Activated CD4-positive, alpha-beta T cell treated with anti-CD3 and anti-CD28 coated beads for 36 hours (primary cell): ENCODE data around the gene TBC1D13. TPM values are rescaled to one million over a fixed set of nuclear protein-coding genes. Genes with fewer than 3 reads are reported as not detected.
"Not testable (repeated sequence)": the region's sequence is repeated elsewhere in the genome, so short reads cannot be mapped to it uniquely, and the experiment has no call there.

Source experiments
- ATAC-seq: fragments of 200-7000 bp; cut with Tn5 transposase; one replicate; pipeline ENCODE4 v1.10.0; 2021; ENCODE audit warnings: mild to moderate bottlenecking, moderate library complexity
- CTCF ChIA-PET: fragments of 350-600 bp; sonication (Branson Sonifier 250); formaldehyde crosslinking; loops from one replicate; lab custom pipeline; 2021; ENCODE audit warnings: antibody characterized with exemption; lab: Charles Lee
- POLR2A ChIA-PET: fragments of 350-600 bp; sonication (Branson Sonifier 250); formaldehyde crosslinking; loops from one replicate; lab custom pipeline; 2021; ENCODE audit warnings: antibody characterized with exemption, inconsistent platforms; lab: Charles Lee
- DNase-seq: peaks from one replicate; pipeline ENCODE4 v3.0.0-alpha.2; 2020
- H3K27ac Mint-ChIP-seq: one replicate; pipeline ENCODE4 v1.8.0; 2021; ENCODE audit warnings: mixed read lengths
- H3K27me3 Mint-ChIP-seq: one replicate; pipeline ENCODE4 v1.8.0; 2021; ENCODE audit warnings: mixed read lengths
- H3K36me3 Mint-ChIP-seq: one replicate; pipeline ENCODE4 v1.8.0; 2021; ENCODE audit warnings: low read depth, mixed read lengths
- H3K4me1 Mint-ChIP-seq: one replicate; pipeline ENCODE4 v1.8.0; 2021; ENCODE audit warnings: mixed read lengths
- H3K4me3 Mint-ChIP-seq: one replicate; pipeline ENCODE4 v1.8.0; 2021; ENCODE audit warnings: mild to moderate bottlenecking, moderate library complexity, mixed read lengths
- H3K9me3 Mint-ChIP-seq: one replicate; pipeline ENCODE4 v1.8.0; 2021; ENCODE audit warnings: low read depth, mixed read lengths
- intact Hi-C, 2 experiments: fragments of 100-400 bp; cut with DNase I in 1 of 2; cut with micrococcal nuclease in 1 of 2; formaldehyde crosslinking; loops; one replicate each; pipeline versions ENCODE4 v1.14.2 to v1.15.1; 2022 to 2024; cut with DNase I, micrococcal nuclease
- total RNA-seq, 2 experiments: library from RNA; stranded (reverse); gene quantifications; one replicate each; pipeline ENCODE4 v1.2.3, GENCODE V29; 2021

TBC1D13 gene
- total RNA-seq, 2 experiments from 2014 or later = 10.5 to 14.0 TPM

- Mint-ChIP-seq H3K27ac (no peak overlapping the region), H3K4me3 (no peak overlapping the region), H3K27me3 (no peaks in the 10 kb centered on the region), H3K9me3 (no peaks in the 10 kb centered on the region), H3K36me3 (peaks cover 18% of the 10 kb centered on the region), H3K4me1 (peaks cover 10% of the 10 kb centered on the region)
- CTCF ChIA-PET = no interaction called here
- POLR2A ChIA-PET = no interaction called here
- intact Hi-C loops = no loop called here
- ATAC-seq = no peak
- no peak for DNase-seq
Observed at GRCh38 chr9:128833696-128834095, 46.6 kb downstream of the TBC1D13 start.

- ChIA-PET POLR2A (no interaction called here), CTCF (no interaction called here)
- Mint-ChIP-seq H3K9me3 (no peaks in the 10 kb centered on the region), H3K36me3 (peaks cover 16% of the 10 kb centered on the region), H3K4me3 (no peak overlapping the region), H3K27me3 (no peaks in the 10 kb centered on the region), H3K4me1 (no peaks in the 10 kb centered on the region), H3K27ac (no peak overlapping the region)
- intact Hi-C loops = no loop called here
- ATAC-seq (no peak), DNase-seq (no peak)
Observed at GRCh38 chr9:128835246-128836210, 48.5 kb downstream of the TBC1D13 start.

- Mint-ChIP-seq H3K4me3 (no peak overlapping the region), H3K9me3 (no peaks in the 10 kb centered on the region), H3K36me3 (peaks cover 16% of the 10 kb centered on the region), H3K27ac (no peak overlapping the region), H3K4me1 (no peaks in the 10 kb centered on the region), H3K27me3 (no peaks in the 10 kb centered on the region)
- ChIA-PET POLR2A (no interaction called here), CTCF (no interaction called here)
- intact Hi-C loops = no loop called here
- no peak for ATAC-seq
- no peak for DNase-seq
Observed at GRCh38 chr9:128836509-128837145, 49.6 kb downstream of the TBC1D13 start.

- ChIA-PET POLR2A (no interaction called here), CTCF (interaction anchor here (0.6 kb wide), 1 partner anchor 543 kb away, joined by 3 read pairs; no protein-coding TSS in a partner anchor)
- H3K27ac Mint-ChIP-seq = no peak overlapping the region
- intact Hi-C loops = no loop called here
- no peak overlapping the region for H3K4me3 Mint-ChIP-seq
- DNase-seq = no peak
- H3K36me3 Mint-ChIP-seq = peaks cover 16% of the 10 kb centered on the region
- H3K4me1 Mint-ChIP-seq = no peaks in the 10 kb centered on the region
- no peaks in the 10 kb centered on the region for H3K27me3 Mint-ChIP-seq
- no peaks in the 10 kb centered on the region for H3K9me3 Mint-ChIP-seq
- no peak for ATAC-seq
Observed at GRCh38 chr9:128838338-128838737, 51.3 kb downstream of the TBC1D13 start.

- ChIA-PET POLR2A (interaction anchor here (0.7 kb wide), 1 partner anchor 434 kb away, joined by 6 read pairs; no protein-coding TSS in a partner anchor), CTCF (interaction anchor here (0.6 kb wide), 1 partner anchor 92 kb away, joined by 3 read pairs; no protein-coding TSS in a partner anchor)
- Mint-ChIP-seq H3K4me1 (no peaks in the 10 kb centered on the region), H3K4me3 (no peak overlapping the region), H3K36me3 (peaks cover 8% of the 10 kb centered on the region), H3K27ac (no peak overlapping the region), H3K9me3 (no peaks in the 10 kb centered on the region), H3K27me3 (no peaks in the 10 kb centered on the region)
- ATAC-seq (no peak), DNase-seq (no peak)
- intact Hi-C loops = no loop called here
Observed at GRCh38 chr9:128840524-128840923, 53.5 kb downstream of the TBC1D13 start.

GRCh38 chr9:128841694-128842492 is 54.8 kb downstream of the TBC1D13 start:
- DNase-seq = no peak
- Mint-ChIP-seq H3K4me3 (no peak overlapping the region), H3K27me3 (no peaks in the 10 kb centered on the region), H3K36me3 (peaks cover 8% of the 10 kb centered on the region), H3K4me1 (no peaks in the 10 kb centered on the region), H3K9me3 (no peaks in the 10 kb centered on the region), H3K27ac (no peak overlapping the region)
- ChIA-PET CTCF (interaction anchor here (1.3 kb wide), 1 partner anchor 10 kb away, joined by 4 read pairs; no protein-coding TSS in a partner anchor), POLR2A (no interaction called here)
- ATAC-seq = no peak
- intact Hi-C loops = no loop called here

- H3K27me3 Mint-ChIP-seq, H3K4me1 Mint-ChIP-seq, CTCF ChIA-PET, ATAC-seq, DNase-seq, POLR2A ChIA-PET, intact Hi-C loops, H3K9me3 Mint-ChIP-seq, H3K4me3 Mint-ChIP-seq, H3K27ac Mint-ChIP-seq: not testable (repeated sequence)
- peaks cover 10% of the 10 kb centered on the region for H3K36me3 Mint-ChIP-seq
Observed at GRCh38 chr9:128843171-128843570, 56.1 kb downstream of the TBC1D13 start.

GRCh38 chr9:128845186-128845931 is 58.3 kb downstream of the TBC1D13 start:
- POLR2A ChIA-PET = no interaction called here
- no peak for DNase-seq

GRCh38 chr9:128846680-128847030 is 59.6 kb downstream of the TBC1D13 start:
- DNase-seq (no peak), ATAC-seq (no peak)
- H3K27me3 Mint-ChIP-seq = no peaks in the 10 kb centered on the region
- intact Hi-C loops = no loop called here
- H3K27ac Mint-ChIP-seq = no peak overlapping the region
- CTCF ChIA-PET = interaction anchor here (0.7 kb wide), 1 partner anchor 16 kb away, joined by 3 read pairs; no protein-coding TSS in a partner anchor
- POLR2A ChIA-PET = no interaction called here
- no peak overlapping the region for H3K4me3 Mint-ChIP-seq
- peaks cover 27% of the 10 kb centered on the region for H3K36me3 Mint-ChIP-seq
- H3K4me1 Mint-ChIP-seq = no peaks in the 10 kb centered on the region
- H3K9me3 Mint-ChIP-seq = peaks cover 14% of the 10 kb centered on the region

More at GRCh38 chr9:128845186-128845931, 58.3 kb downstream of the TBC1D13 start:
- no peak for ATAC-seq
- peaks cover 3% of the 10 kb centered on the region for H3K9me3 Mint-ChIP-seq
- H3K27me3 Mint-ChIP-seq = no peaks in the 10 kb centered on the region
- no peaks in the 10 kb centered on the region for H3K4me1 Mint-ChIP-seq
- intact Hi-C loops = no loop called here
- CTCF ChIA-PET = interaction anchor here (0.8 to 1.6 kb wide), 2 partner anchors 18 to 56 kb away, joined by 3 to 5 read pairs; no protein-coding TSS in a partner anchor
- H3K27ac Mint-ChIP-seq = no peak overlapping the region
- H3K36me3 Mint-ChIP-seq = peaks cover 15% of the 10 kb centered on the region
- H3K4me3 Mint-ChIP-seq = no peak overlapping the region

GRCh38 chr9:128847803-128848202 is 60.8 kb downstream of the TBC1D13 start:
- no peaks in the 10 kb centered on the region for H3K4me1 Mint-ChIP-seq

More at GRCh38 chr9:128847803-128848202, 60.8 kb downstream of the TBC1D13 start:
- H3K9me3 Mint-ChIP-seq = peaks cover 14% of the 10 kb centered on the region
- H3K27ac Mint-ChIP-seq = no peak overlapping the region
- DNase-seq (no peak), ATAC-seq (no peak)
- H3K4me3 Mint-ChIP-seq = no peak overlapping the region
- ChIA-PET POLR2A (no interaction called here), CTCF (no interaction called here)
- H3K27me3 Mint-ChIP-seq = no peaks in the 10 kb centered on the region
- H3K36me3 Mint-ChIP-seq = peaks cover 29% of the 10 kb centered on the region
- intact Hi-C loops = no loop called here
